ENCODE data around the gene RNF181.

RNF181 gene

GRCh38 chr2:85561280-85562212 lies 34.0 kb upstream of the RNF181 start, which contains the start of gene GGCX:
TSS of gene GGCX (minus strand) at chr2:85561493. CDS start at chr2:85561428, 65 bp downstream.
- Histone ChIP-seq H2AFZ (ENCODE audit: low read length) (peak within 1 kb of the TSS; percentile 81), H3K9me2 (replicated peaks; ENCODE audit: insufficient read depth, low read length) (no peaks in the 10 kb centered on the region), H3F3A (ENCODE audit: insufficient read depth, low read length) (no peaks in the 10 kb centered on the region), H3K36me3 (replicated peaks; ENCODE audit: insufficient read depth, low read length) (0 out of 2 replicates have a peak, but pooled peaks cover 3% of the 10 kb centered on the region), H4K20me1 (ENCODE audit: insufficient read depth, low read length) (no peaks in the 10 kb centered on the region), H3K9ac (ENCODE audit: low read length) (peak within 1 kb of the TSS; percentile 71; the same call in 1 of the 2 replicates), H3K27ac (ENCODE audit: low read length) (peak within 1 kb of the TSS; percentile 16; the same call in 1 of the 2 replicates), H3K27me3 (replicated peaks; ENCODE audit: insufficient read depth, low read length) (no peaks in the 10 kb centered on the region), H3K4me1 (ENCODE audit: low read length) (no peaks in the 10 kb centered on the region), H3K4me2 (ENCODE audit: low read depth, low read length) (peak within 1 kb of the TSS; percentile 89), H3K79me2 (ENCODE audit: low read length) (peaks cover 28% of the 10 kb centered on the region), H3K9me3 (replicated peaks; ENCODE audit: insufficient read depth, low read length) (no peaks in the 10 kb centered on the region), H3K4me3 (ENCODE audit: low read length) (peak within 1 kb of the TSS; percentile 78)
- TF ChIP-seq EZH2phosphoT487 (IDR thresholded peaks at IDR 0.05; ENCODE audit: low read length): no peak
- TF ChIP-seq CTCF (IDR thresholded peaks at IDR 0.05; ENCODE audit: low read length): no peak; the same call in 1 of the 2 replicates
- TF ChIP-seq EZH2 (optimal IDR thresholded peaks at IDR 0.05; ENCODE audit: low read depth, low read length): no peak
- DNase-seq: peak; percentile 97

- Histone ChIP-seq H3K27me3 (replicated peaks; ENCODE audit: insufficient read depth, low read length) (no peaks in the 10 kb centered on the region), H4K20me1 (ENCODE audit: insufficient read depth, low read length) (no peaks in the 10 kb centered on the region), H3K27ac (ENCODE audit: low read length) (no peak overlapping the region), H3K79me2 (ENCODE audit: low read length) (peaks cover 16% of the 10 kb centered on the region), H3K4me1 (ENCODE audit: low read length) (no peaks in the 10 kb centered on the region), H3K4me2 (ENCODE audit: low read depth, low read length) (no peak overlapping the region), H3K9me2 (replicated peaks; ENCODE audit: insufficient read depth, low read length) (no peaks in the 10 kb centered on the region), H3K4me3 (ENCODE audit: low read length) (no peak overlapping the region), H3K36me3 (replicated peaks; ENCODE audit: insufficient read depth, low read length) (no peaks in the 10 kb centered on the region), H2AFZ (ENCODE audit: low read length) (no peak overlapping the region), H3K9ac (ENCODE audit: low read length) (no peak overlapping the region), H3K9me3 (replicated peaks; ENCODE audit: insufficient read depth, low read length) (no peaks in the 10 kb centered on the region), H3F3A (ENCODE audit: insufficient read depth, low read length) (no peaks in the 10 kb centered on the region)
- TF ChIP-seq CTCF (IDR thresholded peaks at IDR 0.05; ENCODE audit: low read length): no peak
- TF ChIP-seq EZH2phosphoT487 (IDR thresholded peaks at IDR 0.05; ENCODE audit: low read length): no peak
- no peak for TF ChIP-seq EZH2 (optimal IDR thresholded peaks at IDR 0.05; ENCODE audit: low read depth, low read length)
- no peak for DNase-seq
These were observed 31.4 kb upstream of the RNF181 start for GRCh38 chr2:85564144-85564563.

GRCh38 chr2:85566265-85566664 lies 29.3 kb upstream of the RNF181 start:
- H3K9ac ChIP-seq (ENCODE audit: low read length): no peak overlapping the region
- peaks cover 6% of the 10 kb centered on the region for H3K27me3 ChIP-seq (replicated peaks; ENCODE audit: insufficient read depth, low read length)
- no peaks in the 10 kb centered on the region for H3K9me3 ChIP-seq (replicated peaks; ENCODE audit: insufficient read depth, low read length)
- H3F3A ChIP-seq (ENCODE audit: insufficient read depth, low read length): no peaks in the 10 kb centered on the region
- no peaks in the 10 kb centered on the region for H3K9me2 ChIP-seq (replicated peaks; ENCODE audit: insufficient read depth, low read length)
- no peaks in the 10 kb centered on the region for H4K20me1 ChIP-seq (ENCODE audit: insufficient read depth, low read length)
- no peak overlapping the region for H3K4me2 ChIP-seq (ENCODE audit: low read depth, low read length)
- H3K27ac ChIP-seq (ENCODE audit: low read length): no peak overlapping the region
- H3K36me3 ChIP-seq (replicated peaks; ENCODE audit: insufficient read depth, low read length): no peaks in the 10 kb centered on the region
- DNase-seq: no peak
- TF ChIP-seq CTCF (IDR thresholded peaks at IDR 0.05; ENCODE audit: low read length) (no peak), EZH2phosphoT487 (IDR thresholded peaks at IDR 0.05; ENCODE audit: low read length) (no peak), EZH2 (optimal IDR thresholded peaks at IDR 0.05; ENCODE audit: low read depth, low read length) (no peak)
- no peak overlapping the region for H2AFZ ChIP-seq (ENCODE audit: low read length)
- H3K79me2 ChIP-seq (ENCODE audit: low read length): no peaks in the 10 kb centered on the region
- H3K4me3 ChIP-seq (ENCODE audit: low read length): no peak overlapping the region
- no peaks in the 10 kb centered on the region for H3K4me1 ChIP-seq (ENCODE audit: low read length)

Data from MM.1S (cell line).